Measurements from ENCODE around the gene PGM5. TPM values are rescaled to one million over a fixed set of nuclear protein-coding genes. Genes with fewer than 3 reads are reported as not detected.
"Not testable (repeated sequence)": the region's sequence is repeated elsewhere in the genome, so short reads cannot be mapped to it uniquely, and the experiment has no call there.

The PGM5 gene
- total RNA-seq, 1 donor from 2014 or later: 9.8 TPM

- DNase-seq (ENCODE audit: low spot score in 2 of 2, unreplicated experiment in 2 of 2): not testable (repeated sequence)
These were observed 41.4 kb downstream of the PGM5 start for GRCh38 chr9:68397796-68398195.

DNA sequence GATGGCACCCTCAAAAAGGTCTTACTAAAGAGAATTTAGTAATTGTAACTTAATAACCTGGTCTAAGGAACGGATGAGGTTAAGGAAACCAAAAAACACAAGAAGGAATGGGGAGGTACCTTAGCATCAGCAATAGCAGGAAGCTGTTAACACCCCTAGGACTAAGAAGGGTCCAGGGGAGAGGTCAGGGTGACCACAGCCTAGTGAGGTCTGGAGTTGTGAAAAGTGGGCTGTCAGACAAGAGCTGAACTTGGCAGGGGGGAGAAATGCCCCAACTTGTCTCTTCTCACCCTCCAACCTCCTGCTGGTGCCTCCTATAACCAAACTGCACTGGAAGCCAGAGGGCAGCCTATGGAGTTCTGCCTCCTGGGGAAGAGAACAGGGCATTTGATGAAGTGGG, 41.9 kb downstream of the PGM5 start:
- H3K27ac Mint-ChIP-seq; H3K36me3 Mint-ChIP-seq; H3K27me3 Mint-ChIP-seq (ENCODE audit: low read depth); H3K4me3 Mint-ChIP-seq; H3K9me3 Mint-ChIP-seq; DNase-seq (ENCODE audit: low spot score in 2 of 2, unreplicated experiment in 2 of 2); H3K4me1 Mint-ChIP-seq: not testable (repeated sequence)

More at GRCh38 chr9:68397796-68398195, 41.4 kb downstream of the PGM5 start:
- H3K36me3 Mint-ChIP-seq; H3K4me1 Mint-ChIP-seq; H3K27ac Mint-ChIP-seq; H3K9me3 Mint-ChIP-seq; H3K27me3 Mint-ChIP-seq (ENCODE audit: low read depth); H3K4me3 Mint-ChIP-seq: not testable (repeated sequence)

GRCh38 chr9:68404421-68405185, 48.2 kb downstream of the PGM5 start:
- not testable (repeated sequence) for DNase-seq (ENCODE audit: low spot score in 2 of 2, unreplicated experiment in 2 of 2); H3K27me3 Mint-ChIP-seq (ENCODE audit: low read depth); H3K4me1 Mint-ChIP-seq; H3K27ac Mint-ChIP-seq; H3K4me3 Mint-ChIP-seq; H3K9me3 Mint-ChIP-seq; H3K36me3 Mint-ChIP-seq

GRCh38 chr9:68411865-68412264, 55.5 kb downstream of the PGM5 start:
- not testable (repeated sequence) for H3K36me3 Mint-ChIP-seq; H3K9me3 Mint-ChIP-seq; H3K4me3 Mint-ChIP-seq; H3K27me3 Mint-ChIP-seq (ENCODE audit: low read depth); H3K27ac Mint-ChIP-seq; DNase-seq (ENCODE audit: low spot score in 2 of 2, unreplicated experiment in 2 of 2)
- H3K4me1 Mint-ChIP-seq: peaks cover 10% of the 10 kb centered on the region

DNA sequence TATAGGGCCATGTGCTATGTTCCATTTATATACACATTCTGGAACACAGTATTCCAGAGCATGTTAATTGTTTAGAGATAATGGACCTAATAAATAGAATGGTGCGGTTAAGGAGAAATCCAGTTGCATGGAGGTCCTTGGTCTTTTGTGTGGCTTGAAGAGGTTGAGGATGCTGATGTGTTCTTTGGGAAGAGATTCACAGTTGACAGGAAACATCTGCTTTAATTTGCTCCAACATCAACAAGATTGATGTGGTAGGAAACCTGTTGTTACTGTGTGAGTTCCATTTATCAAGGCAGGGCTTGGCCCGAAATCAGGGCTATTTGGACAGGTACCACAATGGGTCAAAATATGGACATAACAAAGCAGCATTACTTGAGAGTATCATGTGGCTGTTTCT, 56.3 kb downstream of the PGM5 start:
- not testable (repeated sequence) for DNase-seq (ENCODE audit: low spot score in 2 of 2, unreplicated experiment in 2 of 2); H3K27me3 Mint-ChIP-seq (ENCODE audit: low read depth); H3K4me3 Mint-ChIP-seq; H3K36me3 Mint-ChIP-seq; H3K27ac Mint-ChIP-seq; H3K9me3 Mint-ChIP-seq
- H3K4me1 Mint-ChIP-seq: peaks cover 11% of the 10 kb centered on the region

DNA sequence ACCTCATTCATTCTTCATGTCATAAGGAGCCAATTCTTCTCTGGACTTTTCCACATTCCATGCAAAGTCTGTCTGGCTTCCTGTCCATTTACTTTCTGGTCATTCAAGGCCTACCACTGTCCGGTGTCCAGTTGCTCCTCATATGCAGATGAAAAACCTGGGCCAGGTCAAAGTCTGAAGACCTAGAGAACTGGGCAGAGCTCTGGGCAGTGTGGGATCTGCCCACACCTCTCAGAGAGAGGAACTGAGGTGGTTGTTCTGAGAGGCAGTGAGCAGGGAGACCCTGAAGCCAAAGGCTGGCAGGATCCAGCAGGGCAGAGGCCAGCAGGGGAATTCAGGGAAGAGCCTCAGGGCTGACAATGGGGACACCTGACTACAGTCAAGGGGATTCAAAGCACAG, 58.7 kb downstream of the PGM5 start:
- not testable (repeated sequence) for DNase-seq (ENCODE audit: low spot score in 2 of 2, unreplicated experiment in 2 of 2); H3K27ac Mint-ChIP-seq; H3K9me3 Mint-ChIP-seq; H3K36me3 Mint-ChIP-seq; H3K27me3 Mint-ChIP-seq (ENCODE audit: low read depth); H3K4me3 Mint-ChIP-seq
- peaks cover 15% of the 10 kb centered on the region for H3K4me1 Mint-ChIP-seq

DNA sequence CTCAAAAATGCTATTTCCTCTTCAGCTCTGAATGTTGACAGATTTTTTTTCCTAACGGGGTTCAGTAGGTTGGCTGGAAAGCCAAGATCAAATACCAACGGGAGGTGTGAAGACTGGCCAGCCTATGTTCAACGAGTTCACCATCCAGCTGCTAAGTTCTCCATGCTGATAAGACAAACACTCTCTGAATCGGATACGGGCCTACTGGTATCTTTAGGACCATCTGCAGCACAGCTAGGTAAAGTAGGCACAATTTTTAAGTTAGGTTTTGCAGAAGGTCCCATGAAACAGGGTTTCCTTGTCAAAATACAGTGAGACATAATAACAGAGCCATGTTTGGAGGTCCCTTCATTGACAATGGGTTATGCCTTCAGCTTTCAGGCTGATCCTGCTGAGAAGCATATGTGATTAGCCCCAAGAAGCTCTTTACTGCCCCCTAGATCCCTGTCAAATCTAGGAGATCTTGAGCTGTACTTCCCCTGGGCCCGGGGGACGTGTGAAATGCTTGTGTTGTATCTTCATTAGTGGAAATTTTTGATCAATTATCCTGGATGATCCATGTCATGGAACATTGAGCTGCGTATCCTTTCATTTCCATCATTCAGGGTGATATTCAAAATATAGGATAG, 60.6 kb downstream of the PGM5 start:
- Mint-ChIP-seq H3K36me3 (no peaks in the 10 kb centered on the region), H3K9me3 (no peaks in the 10 kb centered on the region), H3K4me1 (peaks cover 15% of the 10 kb centered on the region), H3K4me3 (no peak overlapping the region), H3K27me3 (ENCODE audit: low read depth) (no peaks in the 10 kb centered on the region), H3K27ac (no peak overlapping the region)
- no peak for TF ChIP-seq CTCF (IDR thresholded peaks at IDR 0.05; ENCODE audit: unreplicated experiment)
- DNase-seq (ENCODE audit: low spot score in 2 of 2, unreplicated experiment in 2 of 2): no peak

DNA sequence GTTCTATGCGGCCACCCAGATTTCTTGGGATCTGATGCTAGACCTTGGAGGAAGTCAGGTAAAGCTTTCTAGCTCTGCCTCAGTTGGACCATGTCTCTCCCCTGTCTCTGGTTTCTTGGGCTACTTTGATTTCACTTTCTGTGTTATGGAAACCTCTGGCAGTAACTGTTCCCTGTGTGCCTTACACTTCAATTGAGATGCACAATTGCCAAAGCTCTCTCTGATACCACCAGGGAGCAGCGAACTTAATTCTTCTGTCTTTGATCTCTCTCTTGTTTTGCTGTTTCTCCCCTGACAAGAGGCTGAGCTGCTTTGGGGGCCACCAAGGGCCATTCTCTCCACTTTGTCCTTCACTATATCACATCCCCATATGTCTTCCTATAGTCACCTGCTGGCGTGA, 61.4 kb downstream of the PGM5 start:
- Mint-ChIP-seq H3K4me1 (peaks cover 15% of the 10 kb centered on the region), H3K4me3 (no peak overlapping the region), H3K27ac (no peak overlapping the region), H3K36me3 (no peaks in the 10 kb centered on the region), H3K9me3 (no peaks in the 10 kb centered on the region), H3K27me3 (ENCODE audit: low read depth) (no peaks in the 10 kb centered on the region)
- no peak for TF ChIP-seq CTCF (IDR thresholded peaks at IDR 0.05; ENCODE audit: unreplicated experiment)
- DNase-seq (ENCODE audit: low spot score in 2 of 2, unreplicated experiment in 2 of 2): no peak

All from mesothelial cell of epicardium (in vitro differentiated cells).